NOMO-1 treated with DMSO at 0.1 percent for 48 hours (cell line): Measurements from ENCODE around the gene OGN.

Experiments used
- DNase-seq: peaks from one replicate; lab custom pipeline; 2025; ENCODE audit not compliant: unreplicated experiment; lab: John Stamatoyannopoulos, UW

OGN gene

DNA sequence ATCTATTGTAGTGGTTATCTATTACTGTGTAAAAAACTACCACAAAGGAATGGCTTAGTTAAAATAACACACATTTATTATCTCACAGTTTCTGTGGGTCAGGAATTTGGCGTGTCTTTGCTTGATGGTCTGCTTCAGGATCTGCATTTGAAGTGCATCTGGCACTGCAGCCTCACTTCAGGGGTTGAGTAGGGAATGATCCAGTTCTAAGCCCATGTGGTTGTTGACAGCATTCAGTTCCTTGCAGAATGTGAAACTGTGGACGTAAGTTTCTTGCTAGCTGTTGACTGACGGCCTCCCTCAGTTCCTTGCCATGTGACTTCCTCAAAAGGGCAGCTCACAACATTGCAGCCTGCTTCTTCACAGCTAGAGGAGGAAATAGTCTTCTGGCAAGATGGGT, 2.1 kb upstream of the OGN start:
- peak; percentile 86 for DNase-seq

DNA sequence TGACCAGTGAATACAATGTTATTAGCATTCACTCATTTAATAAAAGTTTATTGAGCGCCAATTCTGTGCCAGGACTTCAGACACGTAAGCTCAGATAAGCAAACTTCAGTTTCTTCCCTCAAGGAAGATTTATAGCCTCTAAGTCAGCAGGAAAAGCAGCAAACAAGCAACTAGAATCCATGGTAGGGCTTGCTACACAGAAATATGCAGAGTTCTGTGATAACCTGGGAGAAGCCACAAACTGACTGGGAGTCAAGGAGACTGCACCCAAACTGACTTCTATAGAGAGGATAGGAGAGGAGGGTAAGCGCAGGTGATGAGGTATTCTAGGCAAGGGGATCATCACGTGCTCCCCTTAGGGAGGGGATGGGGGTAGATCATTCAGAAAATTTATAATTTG, 1.4 kb upstream of the OGN start:
- DNase-seq, result no peak

DNA sequence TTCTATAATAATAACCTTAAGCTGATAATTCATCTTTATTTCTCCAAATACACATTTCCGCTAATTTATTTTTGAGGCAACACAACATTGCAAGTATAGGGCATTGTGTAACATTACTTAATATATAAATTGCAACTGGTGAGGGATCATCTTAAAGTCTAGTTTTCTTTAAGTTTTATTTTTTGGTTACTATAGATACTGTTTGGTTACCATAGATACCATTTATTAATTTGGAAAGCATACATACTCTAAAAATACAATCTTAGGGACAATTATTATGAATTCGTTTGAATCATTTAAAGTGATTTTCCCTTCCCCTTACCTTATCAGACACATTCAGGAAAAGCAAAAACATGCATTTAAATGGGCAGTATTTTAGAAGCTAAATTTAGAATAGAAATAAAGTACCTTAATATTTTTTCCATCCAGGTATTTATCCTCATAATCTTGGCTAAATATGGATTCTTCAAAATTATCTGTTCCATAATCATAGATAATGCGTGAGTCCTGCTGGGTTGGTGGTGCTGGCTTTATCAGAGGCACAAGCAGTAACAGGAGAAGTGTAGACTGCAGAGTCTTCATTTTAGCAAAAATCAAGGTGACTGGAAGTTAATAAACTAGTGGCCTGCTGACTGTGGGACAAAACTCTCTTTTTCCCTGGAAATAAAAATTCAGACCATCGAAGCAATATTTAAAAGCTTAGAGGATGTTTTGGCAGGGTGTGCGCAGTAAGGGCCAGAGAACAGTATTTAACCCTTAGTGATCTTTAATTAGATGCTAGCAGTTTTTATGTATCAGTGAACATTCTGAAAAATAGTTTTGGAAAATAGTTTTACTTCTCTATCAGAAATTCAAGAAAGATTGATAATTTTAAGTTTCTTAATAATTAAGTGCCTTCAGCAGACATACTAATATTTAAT, 1.3 kb downstream of the OGN start:
- no peak for DNase-seq

DNA sequence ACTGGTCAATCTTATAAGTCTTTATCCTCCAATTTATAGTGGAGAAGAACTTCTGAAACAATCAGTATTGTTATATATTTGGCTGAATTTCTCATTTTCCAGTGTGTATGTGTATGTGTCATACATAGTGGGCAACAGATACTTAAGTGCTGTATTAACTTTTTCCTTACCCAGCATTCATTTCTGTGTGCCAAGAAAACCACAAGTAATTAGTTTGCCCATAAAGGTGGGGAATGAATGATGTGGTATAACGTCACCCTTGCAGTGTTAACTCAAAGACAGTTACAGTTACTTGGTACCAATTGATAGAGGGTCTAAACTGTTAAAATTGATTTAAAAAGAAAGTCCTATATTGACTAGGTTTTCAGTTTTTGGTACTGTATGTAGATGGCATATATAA, 2.0 kb downstream of the OGN start:
- no peak for DNase-seq

DNA sequence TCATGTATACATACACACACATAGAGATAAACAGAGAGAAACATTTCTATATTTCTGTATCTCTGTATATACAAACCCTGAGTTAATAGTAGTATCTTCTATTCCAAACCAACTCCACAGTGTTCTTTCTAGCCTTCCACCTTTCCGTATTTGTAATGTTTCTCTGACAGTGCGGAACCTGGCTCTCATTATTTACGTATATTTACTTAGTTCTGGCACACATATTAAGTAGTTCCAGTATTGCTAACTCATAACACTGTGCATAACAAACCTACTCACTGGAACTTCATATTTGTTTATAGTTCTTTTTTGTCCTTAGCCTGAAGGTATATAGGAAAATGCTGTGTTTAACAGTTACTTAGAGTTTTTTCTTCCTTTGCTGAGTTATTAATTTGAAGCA, 6.5 kb downstream of the OGN start:
- DNase-seq, result no peak

DNA sequence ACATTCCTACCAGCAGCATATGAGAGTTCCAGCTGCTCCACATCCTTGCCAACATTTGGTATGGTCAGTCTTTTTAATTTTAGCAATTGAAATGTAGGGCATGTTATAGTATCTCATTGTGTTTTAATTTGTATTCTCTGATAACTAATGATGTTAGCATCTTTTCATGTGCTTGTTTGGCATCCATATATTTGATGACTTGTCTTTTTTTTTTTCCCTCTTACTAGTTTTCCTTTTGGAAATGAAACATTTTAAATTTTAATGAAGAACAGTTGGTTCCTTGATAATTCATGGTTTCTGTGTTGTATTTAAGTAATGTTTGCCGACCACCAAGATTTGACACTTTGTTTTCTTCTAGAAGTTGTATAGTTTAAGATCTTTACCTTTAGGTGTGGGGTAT, 8.8 kb downstream of the OGN start:
- no peak for DNase-seq

DNA sequence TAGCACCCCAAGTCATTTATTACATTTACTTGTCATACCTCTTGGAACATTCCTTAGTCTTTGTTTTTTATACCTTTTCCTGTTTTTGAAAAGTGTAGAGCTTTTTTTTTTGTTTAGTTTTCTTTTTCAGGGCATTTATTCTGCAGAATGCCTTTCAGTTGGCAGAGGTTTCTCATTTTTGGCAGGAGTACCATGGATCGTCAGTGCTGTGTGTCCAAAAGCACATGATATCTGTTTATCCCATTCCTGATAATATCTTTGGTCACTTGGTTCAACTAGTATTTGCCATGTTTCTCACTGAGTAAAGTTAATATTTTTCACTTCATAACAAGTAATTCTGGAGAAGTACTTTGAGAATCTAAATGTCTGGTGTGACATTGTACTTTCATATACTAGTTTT, 10.7 kb downstream of the OGN start:
- no peak for DNase-seq

DNA sequence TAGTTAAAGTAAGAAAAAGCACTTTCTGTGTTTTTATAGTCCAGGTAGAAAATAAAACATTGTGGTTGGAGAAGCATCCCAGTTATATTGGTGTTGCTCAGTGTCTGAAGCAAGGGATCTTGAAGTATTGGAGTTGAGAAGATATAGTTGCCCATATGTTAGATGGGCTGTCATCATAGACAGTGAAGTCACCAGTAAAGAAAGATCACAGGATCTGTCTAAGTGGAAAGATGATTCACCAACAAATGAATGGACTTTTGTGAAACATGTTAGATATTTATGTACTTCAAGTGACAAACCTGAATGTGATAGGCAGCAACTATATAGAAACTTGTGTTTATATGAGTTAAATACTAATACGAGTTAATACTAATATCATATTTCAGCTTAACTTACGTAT, 11.7 kb downstream of the OGN start:
- DNase-seq, result no peak

DNA sequence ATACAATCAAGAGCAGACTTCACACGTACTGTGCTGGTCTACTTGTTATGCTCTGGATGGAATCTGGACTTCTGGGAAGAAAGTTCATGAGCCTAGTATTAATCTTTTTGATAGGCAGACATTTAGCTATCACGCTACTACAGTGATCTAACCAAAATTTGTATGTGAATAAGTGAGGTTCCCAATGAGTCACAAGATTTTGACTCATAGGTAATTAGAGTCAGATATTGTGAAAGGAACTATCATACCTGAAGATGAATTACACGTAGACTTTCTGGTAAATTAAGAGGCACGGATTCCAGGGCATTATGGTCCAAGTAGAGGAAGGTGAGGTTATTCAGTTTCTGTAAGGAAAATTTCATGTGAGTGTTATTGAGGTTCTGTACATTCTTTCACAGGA, 18.4 kb downstream of the OGN start:
- DNase-seq, result no peak

DNA sequence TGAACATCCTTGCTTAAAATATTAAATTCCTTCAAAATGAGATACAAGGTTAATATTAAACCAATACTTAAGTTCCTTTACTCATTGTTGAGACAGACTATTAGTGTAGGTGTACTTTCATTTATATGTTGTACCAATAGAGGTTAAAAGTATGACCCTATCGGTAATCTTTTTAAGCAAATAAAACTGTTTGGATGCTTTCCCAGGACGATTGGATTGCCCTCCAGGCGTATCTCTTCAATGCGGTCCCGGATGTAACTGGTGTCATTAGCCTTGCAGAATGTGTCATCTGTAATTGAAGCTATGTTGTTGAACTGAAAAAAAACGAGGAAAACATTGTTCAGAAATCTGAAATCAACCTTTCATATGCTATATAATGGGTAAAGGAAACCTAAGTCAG, 18.9 kb downstream of the OGN start:
- DNase-seq, result no peak

DNA sequence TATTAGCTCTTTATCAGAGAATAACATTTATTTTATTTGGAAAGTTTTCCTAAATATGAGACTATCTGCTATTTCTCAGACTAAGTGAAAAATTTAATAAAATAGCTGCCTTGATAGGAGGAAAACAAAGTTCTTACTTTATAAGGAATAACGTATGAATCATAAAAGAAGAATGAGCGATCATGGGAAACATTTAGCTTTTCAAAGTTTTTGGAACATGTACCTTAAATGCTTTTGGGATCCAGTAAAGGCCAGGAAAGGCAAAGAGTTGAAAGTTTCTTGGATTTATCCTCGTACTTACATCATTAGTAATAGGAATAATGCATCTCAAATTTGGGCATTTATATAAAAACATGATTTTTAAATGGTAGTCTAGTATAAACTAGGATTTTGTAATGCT, 19.4 kb downstream of the OGN start:
- no peak for DNase-seq

DNA sequence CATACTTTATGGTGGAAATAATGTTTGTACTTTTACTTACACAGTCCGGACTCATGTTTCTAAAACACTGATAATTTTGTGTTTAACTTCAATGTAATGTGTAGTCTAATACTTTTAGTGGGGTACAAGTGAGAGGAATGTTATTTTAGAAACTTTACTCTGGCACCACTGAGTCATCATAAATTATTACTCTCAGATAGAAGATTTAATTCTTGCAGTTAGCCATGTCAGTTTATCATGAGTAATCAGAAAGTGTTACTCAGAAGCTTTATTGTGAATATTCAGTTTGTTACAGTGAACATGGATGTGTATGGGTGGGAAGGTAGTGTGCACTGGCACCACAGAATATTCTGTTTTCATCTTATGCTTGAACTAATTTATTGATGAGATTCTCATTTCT, 20.0 kb downstream of the OGN start:
- no peak for DNase-seq

DNA sequence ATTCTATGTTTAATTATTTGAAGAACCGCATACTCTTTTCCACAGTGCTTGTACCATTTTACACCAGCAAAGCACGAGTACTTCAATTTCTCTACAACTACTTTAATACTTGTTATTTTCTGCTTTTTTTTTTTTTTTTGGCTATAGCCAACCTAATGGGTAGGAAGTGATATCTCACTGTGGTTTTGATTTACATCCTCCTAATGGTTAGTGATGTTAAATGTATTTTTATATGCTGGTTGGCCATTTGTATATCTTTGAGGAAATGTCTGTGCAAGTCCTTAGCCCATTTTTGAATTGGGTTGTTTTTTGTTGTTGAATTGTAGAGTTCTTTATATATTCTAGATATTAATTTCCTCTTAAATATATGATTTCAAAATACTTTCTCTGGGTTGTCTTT, 22.6 kb downstream of the OGN start:
- no peak for DNase-seq

DNA sequence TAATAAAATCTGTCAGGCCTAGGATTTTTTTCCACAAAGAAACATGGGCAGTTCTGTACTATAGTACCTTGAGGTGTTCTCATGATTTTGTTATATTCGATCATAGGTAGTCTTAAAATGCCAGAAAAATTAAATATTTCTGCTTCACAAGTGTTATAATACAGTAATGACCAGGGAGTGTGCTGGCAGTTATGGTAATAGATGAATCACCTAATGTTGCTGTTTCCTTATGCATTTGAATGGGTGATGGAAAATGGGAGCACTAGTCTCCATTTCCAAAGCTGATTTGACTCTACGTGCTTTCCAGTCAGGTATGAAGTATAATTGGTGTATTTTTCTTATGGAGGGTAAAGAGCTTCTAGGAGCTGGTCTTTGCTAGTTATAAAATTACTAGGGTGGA, 23.8 kb downstream of the OGN start:
- no peak for DNase-seq

DNA sequence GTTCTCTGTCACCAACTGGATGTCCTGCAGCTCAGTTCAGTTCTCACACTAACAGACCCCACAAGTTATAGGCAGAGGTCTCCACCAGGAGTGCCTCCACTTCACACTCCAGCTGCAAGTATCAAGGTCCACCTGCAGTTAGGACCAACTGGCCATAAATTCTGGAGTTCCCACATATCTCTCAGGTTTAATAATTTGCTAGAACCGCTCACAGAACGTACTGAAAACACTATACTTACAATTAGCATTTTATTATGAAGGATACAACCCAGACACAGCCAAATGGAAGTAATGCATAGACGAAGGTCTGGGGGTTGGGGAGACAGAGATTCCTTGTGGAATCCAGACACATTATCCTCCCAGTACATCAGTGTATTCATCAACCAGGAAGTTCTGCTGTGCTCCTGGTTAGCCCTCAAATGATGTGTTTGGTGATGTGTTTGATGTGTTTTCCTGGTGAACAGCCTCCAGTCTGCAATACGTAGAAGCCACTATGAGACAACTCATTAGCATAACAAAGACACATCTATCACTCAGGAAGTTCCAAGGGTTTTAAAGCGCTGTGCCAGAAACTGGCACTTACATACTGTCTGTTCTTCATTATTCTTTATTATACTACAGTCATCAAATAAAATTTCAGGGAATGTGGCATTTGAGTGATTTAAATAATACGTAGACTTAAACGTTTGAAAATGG, 25.4 kb downstream of the OGN start:
- no peak for DNase-seq

DNA sequence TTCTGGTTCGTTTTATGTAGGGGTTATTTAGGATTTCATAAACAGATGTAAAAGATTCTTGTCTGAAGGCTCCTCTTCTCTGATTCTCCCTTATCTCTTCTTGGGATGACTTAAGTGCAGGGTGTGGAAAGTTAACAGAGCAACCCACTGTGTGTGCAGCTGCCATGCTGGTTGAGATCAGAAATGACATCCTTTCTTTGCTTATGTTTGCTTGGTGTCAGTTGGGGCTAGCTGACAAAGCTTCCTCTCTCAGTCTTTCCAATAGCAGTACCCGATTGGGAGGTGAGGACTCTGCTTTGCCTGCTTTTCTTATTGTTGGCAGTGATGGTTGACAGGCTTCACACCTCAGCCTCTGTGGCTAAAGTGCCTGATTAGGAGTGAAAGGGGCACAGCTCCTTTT, 26.5 kb downstream of the OGN start:
- DNase-seq, result no peak

DNA sequence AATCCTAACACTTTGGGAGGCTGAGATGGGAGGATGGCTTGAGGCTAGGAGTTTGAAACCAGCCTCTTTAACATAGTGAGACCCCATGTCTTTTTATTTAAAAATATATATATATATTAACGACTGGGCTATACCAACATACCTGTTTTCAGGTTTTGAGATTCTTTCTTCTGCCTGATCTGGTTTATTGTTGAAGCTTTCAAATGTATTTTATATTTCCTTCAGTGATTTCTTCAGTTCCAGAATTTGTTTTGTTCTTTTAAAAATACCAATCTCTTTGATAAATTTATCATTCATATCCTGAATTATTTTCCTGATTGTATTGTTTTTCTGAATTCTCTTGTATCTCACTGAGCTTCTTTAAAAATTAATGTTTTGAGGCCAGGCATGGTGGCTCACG, 31.2 kb downstream of the OGN start:
- no peak for DNase-seq

DNA sequence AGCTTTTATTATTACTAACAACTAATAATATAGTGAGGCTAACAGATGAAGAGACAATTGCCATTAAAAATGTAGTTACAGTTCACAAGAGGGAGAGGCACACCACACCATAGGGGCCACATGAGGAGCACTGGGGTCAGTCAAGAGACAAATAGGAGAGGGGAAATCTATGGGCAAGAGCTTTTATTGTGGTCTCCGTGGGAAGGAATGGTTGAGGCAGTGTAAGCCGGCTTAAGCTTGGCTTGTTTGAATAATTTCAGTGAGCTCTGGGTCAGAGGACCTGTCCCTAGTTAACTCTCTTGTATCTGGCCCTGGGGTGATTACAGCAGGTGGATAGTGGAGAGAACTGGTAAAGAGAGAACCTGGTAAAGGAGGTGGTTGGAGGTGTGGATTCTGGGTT, 35.3 kb downstream of the OGN start:
- DNase-seq, result no peak

DNA sequence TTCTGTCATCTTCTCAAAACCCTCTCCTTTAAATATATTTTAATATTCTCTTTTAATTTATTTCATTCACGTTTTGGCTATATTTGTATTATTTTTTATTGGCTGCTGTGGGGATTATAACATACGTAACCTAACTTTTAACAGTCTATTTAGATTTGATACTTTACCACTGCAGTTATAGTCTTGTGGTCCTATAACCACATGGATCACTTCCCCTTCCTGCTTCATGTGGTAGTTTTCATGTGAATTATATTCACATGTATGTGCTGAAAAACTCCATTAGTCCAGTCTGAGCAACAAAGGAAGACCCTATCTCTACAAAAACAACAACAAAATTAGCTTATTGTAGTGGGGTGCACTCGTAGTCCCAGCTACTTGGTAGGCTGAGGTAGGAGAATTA, 44.3 kb downstream of the OGN start:
- peak; percentile 52 for DNase-seq

DNA sequence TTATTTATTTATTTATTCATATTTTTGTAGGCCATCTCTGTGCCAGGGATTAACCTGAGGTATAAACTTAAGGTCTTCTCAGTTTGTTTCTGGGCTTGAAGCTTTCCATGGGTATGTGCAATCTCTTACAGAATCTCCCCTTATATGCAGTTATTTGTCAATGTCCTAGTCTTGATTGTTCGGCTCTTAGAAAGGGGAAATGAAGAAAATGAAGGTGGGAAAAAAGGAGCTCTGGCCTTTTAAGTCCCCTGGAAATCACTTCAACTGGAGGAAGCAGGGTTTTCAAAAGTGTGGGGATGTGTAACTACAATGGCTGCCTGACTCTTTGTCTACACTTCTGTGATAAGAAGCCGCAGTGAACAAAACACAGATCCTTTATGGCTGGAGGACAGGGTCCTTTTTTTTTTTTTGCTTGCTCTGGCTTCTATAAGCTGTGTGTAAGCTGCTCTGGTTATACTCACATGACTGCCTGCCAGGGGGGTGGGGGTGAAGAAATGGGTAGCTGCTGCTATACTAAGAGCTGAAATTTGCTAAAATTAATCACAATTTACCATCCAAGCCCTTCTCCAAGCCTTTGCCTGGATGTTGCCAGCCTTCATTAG, 44.9 kb downstream of the OGN start:
- peak; percentile 44 for DNase-seq

DNA sequence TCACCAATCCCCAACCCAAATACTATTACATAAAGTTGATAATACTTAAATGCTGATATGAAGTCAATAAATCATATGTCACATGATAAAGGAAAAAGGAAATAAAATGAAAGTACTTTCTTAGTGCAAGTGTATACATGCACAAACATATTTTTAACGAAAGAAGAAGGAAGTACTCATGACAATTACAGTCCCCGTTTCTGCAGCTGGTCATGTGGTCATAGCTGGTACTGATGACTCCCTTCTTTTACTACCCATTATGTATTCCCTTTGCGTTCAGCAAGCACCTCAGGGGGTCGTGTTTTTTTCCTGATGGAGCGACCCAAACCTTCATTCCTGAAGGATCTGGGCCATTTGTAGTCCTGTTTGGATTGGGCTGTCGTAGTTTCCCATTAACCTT, 51.3 kb downstream of the OGN start:
- DNase-seq, result peak; percentile 79

DNA sequence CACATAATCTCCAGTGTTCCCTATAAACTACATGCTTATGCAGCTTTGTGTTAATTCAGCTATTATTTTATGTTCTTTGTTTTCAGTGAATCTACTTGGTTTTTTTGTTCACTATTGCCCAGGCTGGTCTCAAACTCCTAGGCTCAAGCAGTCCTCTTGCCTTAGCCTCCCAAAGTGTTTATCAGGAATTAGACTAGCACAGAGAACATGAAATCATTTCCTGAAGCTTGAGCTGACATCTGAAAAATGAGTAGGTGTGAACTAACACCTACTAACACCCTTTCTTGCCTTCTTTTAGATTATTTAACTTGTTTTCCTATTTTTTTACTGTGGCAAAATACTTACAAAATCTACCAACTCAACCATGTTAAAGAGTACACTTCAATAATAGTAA, 53.6 kb downstream of the OGN start:
- no peak for DNase-seq
